ENCODE measurements around the gene FAM24A.
A peak's percentile ranks its signal among the peaks of the same experiment; 100 is the strongest.

The FAM24A gene

GRCh38 chr10:122931088-122931906 is 20.9 kb downstream of the FAM24A start:
- DNase-seq, result no peak

GRCh38 chr10:122939133-122939855 is 28.9 kb downstream of the FAM24A start:
- DNase-seq, result no peak

GRCh38 chr10:122939856-122940543 is 29.6 kb downstream of the FAM24A start:
- DNase-seq, result no peak

GRCh38 chr10:122949296-122949695 is 38.9 kb downstream of the FAM24A start:
- no peak for DNase-seq

- peak; percentile 90 for DNase-seq
Observed at GRCh38 chr10:122953902-122954730, 43.7 kb downstream of the FAM24A start, which contains the start of gene C10orf88. Gene C10orf88, minus strand, starts transcription at chr10:122954227. Its CDS starts 49 bp downstream, at chr10:122954178.

GRCh38 chr10:122954731-122955050 is 44.3 kb downstream of the FAM24A start:
- no peak for DNase-seq

GRCh38 chr10:122955892-122956291 is 45.5 kb downstream of the FAM24A start:
- DNase-seq, result no peak

GRCh38 chr10:122957474-122957873 is 47.1 kb downstream of the FAM24A start:
- DNase-seq, result no peak

GRCh38 chr10:122962405-122962804 is 52.0 kb downstream of the FAM24A start:
- no peak for DNase-seq

Data from NCI-H748 treated with DMSO at 0.1 percent for 48 hours (cell line).